ENCODE data around the gene AGAP2. TPM values are rescaled to one million over a fixed set of nuclear protein-coding genes. Genes with fewer than 3 reads are reported as not detected.

Gene AGAP2
- polyA plus RNA-seq, 3 donors = 0.20 to 3.4 (median 0.65) TPM

GRCh38 chr12:57740656-57741412 lies 2.3 kb upstream of the AGAP2 start:
- Histone ChIP-seq H3K27ac (ENCODE audit: low read depth in 1 of 2, low read length in 2 of 2) (peak overlapping the region in 1 of 2 donors; percentile 78), H3K4me3 (replicated peaks in 1 of 3; ENCODE audit: low read depth in 2 of 3, low read length in 3 of 3) (peak overlapping the region in 1 of 3 experiments; percentile 70), H2AFZ (ENCODE audit: insufficient read depth, low read depth, low read length, poor library complexity, severe bottlenecking) (peak overlapping the region; percentile 78), H4K20me1 (ENCODE audit: insufficient read depth, low read length) (no peaks in the 10 kb centered on the region), H3K79me2 (ENCODE audit: insufficient read depth, low read length) (peaks cover 26% of the 10 kb centered on the region), H3K9ac (ENCODE audit: insufficient read depth, low read length, poor library complexity, severe bottlenecking) (no peak overlapping the region), H3K9me3 (replicated peaks in 1 of 2; ENCODE audit: control insufficient read depth in 1 of 2, insufficient read depth in 1 of 2, low read length in 2 of 2) (no peaks in the 10 kb centered on the region), H3K4me1 (ENCODE audit: control insufficient read depth in 1 of 2, insufficient read depth in 2 of 2, low read length in 2 of 2) (peaks cover 39 to 46% of the 10 kb centered on the region in 2 donors), H3K4me2 (replicated peaks; ENCODE audit: extremely low read depth, low read length, poor library complexity, severe bottlenecking) (peak overlapping the region; percentile 73), H3K27me3 (ENCODE audit: control insufficient read depth in 2 of 2, insufficient read depth in 2 of 2, low read length in 2 of 2) (no peaks in the 10 kb centered on the region), H3K36me3 (replicated peaks in 1 of 2; ENCODE audit: control insufficient read depth in 1 of 2, insufficient read depth in 2 of 2, low read length in 2 of 2) (peaks cover 0 to 8% of the 10 kb centered on the region in 2 donors)
- peak; percentile 23 to 66 (median 53) for DNase-seq
- Mint-ChIP-seq H3K9me3 (no peaks in the 10 kb centered on the region), H3K4me1 (peaks cover 48% of the 10 kb centered on the region), H3K27me3 (ENCODE audit: low read depth in 3 of 3) (peaks cover 0 to 1% (median 0%) of the 10 kb centered on the region in 3 donors), H3K36me3 (peaks cover 6 to 13% of the 10 kb centered on the region in 2 donors), H3K27ac (peak overlapping the region; percentile 10 to 96 (median 88)), H3K4me3 (peak overlapping the region; percentile 83 to 93)
- TF ChIP-seq CTCF (IDR thresholded peaks at IDR 0.05) = no peak
- intact Hi-C loops (cut with micrococcal nuclease) = loop anchor here in 1 of 2 donors (5.0 to 10.0 kb wide), 2 partner anchors 49 to 194 kb away; partner anchors contain the start of gene OS9
- WGBS (ENCODE audit: insufficient coverage) = 0% methylated on average over 3 of the region's 5 CpGs

- TF ChIP-seq CTCF (IDR thresholded peaks at IDR 0.05) = no peak
- Histone ChIP-seq H3K9ac (ENCODE audit: insufficient read depth, low read length, poor library complexity, severe bottlenecking) (no peak overlapping the region), H3K9me3 (replicated peaks in 1 of 2; ENCODE audit: control insufficient read depth in 1 of 2, insufficient read depth in 1 of 2, low read length in 2 of 2) (no peaks in the 10 kb centered on the region), H3K27me3 (ENCODE audit: control insufficient read depth in 2 of 2, insufficient read depth in 2 of 2, low read length in 2 of 2) (no peaks in the 10 kb centered on the region), H3K4me1 (ENCODE audit: control insufficient read depth in 1 of 2, insufficient read depth in 2 of 2, low read length in 2 of 2) (peaks cover 32 to 38% of the 10 kb centered on the region in 2 donors), H3K79me2 (ENCODE audit: insufficient read depth, low read length) (peaks cover 26% of the 10 kb centered on the region), H3K36me3 (replicated peaks in 1 of 2; ENCODE audit: control insufficient read depth in 1 of 2, insufficient read depth in 2 of 2, low read length in 2 of 2) (peaks cover under 1 to 11% of the 10 kb centered on the region in 2 donors), H4K20me1 (ENCODE audit: insufficient read depth, low read length) (no peaks in the 10 kb centered on the region), H2AFZ (ENCODE audit: insufficient read depth, low read depth, low read length, poor library complexity, severe bottlenecking) (no peak overlapping the region), H3K27ac (ENCODE audit: low read depth in 1 of 2, low read length in 2 of 2) (no peak overlapping the region), H3K4me2 (replicated peaks; ENCODE audit: extremely low read depth, low read length, poor library complexity, severe bottlenecking) (no peak overlapping the region), H3K4me3 (replicated peaks in 1 of 3; ENCODE audit: low read depth in 2 of 3, low read length in 3 of 3) (no peak overlapping the region)
- Mint-ChIP-seq H3K27me3 (ENCODE audit: low read depth in 3 of 3) (peaks cover 0 to 1% (median 0%) of the 10 kb centered on the region in 3 donors), H3K4me1 (peaks cover 42% of the 10 kb centered on the region), H3K4me3 (no peak overlapping the region), H3K36me3 (peaks cover 7 to 13% of the 10 kb centered on the region in 2 donors), H3K27ac (no peak overlapping the region), H3K9me3 (no peaks in the 10 kb centered on the region)
- no peak for DNase-seq
- WGBS (ENCODE audit: insufficient coverage) = 93% methylated on average over 3 of the region's 10 CpGs
- intact Hi-C loops (cut with micrococcal nuclease) = loop anchor here in 1 of 2 donors (5.0 to 10.0 kb wide), 2 partner anchors 48 to 195 kb away; partner anchors contain the start of gene OS9
These were observed 1.5 kb upstream of the AGAP2 start for GRCh38 chr12:57739914-57740538.

All from CD14-positive monocyte (primary cell).